ENCODE data around the gene RAPGEF2. TPM values are rescaled to one million over a fixed set of nuclear protein-coding genes. Genes with fewer than 3 reads are reported as not detected.

RAPGEF2 gene
- total and polyA plus RNA-seq, 9 of the 15 experiments (the other 6 are each of a cell fraction or from before 2014, with no cell fraction given) = 3.1 to 32.6 (median 23.1) TPM

DNA sequence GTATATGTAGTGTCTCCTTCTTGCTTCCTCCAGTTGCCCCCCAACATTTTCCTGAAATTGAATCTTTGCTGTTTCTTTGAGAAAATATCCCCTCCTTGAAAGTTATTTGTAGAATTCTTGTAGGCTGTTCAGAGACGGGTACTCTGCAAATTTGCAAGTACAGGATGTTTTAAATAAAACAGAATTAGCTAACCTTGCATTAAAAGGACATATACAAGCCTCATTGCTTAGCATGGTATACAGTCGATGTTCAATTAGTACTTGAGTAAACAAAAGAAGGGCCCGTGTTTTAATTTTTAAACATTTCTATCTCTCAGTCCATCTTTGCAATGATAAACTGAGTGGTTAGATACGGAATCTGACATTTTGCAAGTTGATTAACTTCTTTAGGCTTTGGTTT is 50.8 kb downstream of the RAPGEF2 start (continued):
- TF ChIP-seq, protein P1, sequence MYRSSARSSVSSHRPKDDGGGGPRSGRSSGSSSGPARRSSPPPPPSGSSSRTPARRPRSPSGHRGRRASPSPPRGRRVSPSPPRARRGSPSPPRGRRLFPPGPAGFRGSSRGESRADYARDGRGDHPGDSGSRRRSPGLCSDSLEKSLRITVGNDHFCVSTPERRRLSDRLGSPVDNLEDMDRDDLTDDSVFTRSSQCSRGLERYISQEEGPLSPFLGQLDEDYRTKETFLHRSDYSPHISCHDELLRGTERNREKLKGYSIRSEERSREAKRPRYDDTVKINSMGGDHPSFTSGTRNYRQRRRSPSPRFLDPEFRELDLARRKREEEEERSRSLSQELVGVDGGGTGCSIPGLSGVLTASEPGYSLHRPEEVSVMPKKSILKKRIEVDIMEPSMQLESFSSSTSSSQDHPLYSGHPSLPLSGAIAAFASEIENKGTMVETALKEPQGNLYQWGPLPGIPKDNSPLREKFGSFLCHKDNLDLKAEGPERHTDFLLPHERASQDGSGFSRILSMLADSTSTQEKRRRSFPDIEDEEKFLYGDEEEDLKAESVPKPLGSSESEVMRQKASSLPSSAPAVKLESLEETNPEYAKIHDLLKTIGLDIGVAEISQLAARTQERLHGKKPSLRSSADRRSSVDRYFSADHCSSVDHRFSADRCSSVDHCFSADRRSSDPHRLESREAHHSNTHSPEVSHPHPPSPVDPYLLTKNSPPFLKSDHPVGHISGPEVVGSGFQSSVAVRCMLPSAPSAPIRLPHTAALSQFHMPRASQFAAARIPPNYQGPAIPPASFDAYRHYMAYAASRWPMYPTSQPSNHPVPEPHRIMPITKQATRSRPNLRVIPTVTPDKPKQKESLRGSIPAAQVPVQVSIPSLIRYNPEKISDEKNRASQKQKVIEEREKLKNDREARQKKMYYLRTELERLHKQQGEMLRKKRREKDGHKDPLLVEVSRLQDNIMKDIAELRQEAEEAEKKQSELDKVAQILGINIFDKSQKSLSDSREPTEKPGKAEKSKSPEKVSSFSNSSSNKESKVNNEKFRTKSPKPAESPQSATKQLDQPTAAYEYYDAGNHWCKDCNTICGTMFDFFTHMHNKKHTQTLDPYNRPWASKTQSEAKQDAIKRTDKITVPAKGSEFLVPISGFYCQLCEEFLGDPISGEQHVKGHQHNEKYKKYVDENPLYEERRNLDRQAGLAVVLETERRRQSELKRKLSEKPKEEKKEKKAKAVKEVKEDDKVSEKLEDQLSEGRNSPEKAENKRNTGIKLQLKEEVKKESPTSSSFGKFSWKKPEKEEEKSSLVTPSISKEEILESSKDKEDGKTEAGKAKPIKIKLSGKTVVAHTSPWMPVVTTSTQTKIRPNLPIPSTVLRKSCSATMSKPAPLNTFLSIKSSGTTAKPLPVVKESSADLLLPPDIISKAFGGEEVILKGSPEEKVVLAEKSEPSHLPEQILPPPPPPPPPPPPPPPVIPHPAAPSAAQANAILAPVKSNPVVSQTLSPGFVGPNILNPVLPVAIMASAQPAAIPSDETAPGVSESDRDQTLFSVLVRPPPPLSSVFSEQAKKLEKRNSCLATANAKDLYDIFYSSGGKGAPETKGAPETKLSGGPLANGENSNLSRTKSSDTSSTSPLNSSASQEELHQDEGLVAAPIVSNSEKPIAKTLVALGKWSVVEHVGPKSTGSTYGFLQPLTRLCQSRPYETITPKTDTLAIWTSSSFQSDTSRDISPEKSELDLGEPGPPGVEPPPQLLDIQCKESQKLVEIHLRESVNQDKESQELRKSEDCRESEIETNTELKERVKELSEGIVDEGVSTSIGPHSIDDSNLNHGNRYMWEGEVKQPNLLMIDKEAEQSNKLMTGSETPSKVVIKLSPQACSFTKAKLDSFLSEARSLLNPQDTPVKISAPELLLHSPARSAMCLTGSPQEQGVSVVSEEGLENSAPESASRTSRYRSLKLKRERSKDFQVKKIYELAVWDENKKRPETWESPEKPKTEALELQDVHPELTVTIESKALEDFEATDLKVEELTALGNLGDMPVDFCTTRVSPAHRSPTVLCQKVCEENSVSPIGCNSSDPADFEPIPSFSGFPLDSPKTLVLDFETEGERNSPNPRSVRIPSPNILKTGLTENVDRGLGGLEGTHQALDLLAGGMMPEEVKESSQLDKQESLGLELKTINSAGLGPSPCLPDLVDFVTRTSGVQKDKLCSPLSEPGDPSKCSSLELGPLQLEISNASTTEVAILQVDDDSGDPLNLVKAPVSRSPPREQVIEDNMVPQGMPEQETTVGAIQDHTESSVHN (IDR thresholded peaks at IDR 0.05; ENCODE audit: borderline replicate concordance in 1 of 2, low read depth in 1 of 2) = no peak
- TF ChIP-seq, protein P2, sequence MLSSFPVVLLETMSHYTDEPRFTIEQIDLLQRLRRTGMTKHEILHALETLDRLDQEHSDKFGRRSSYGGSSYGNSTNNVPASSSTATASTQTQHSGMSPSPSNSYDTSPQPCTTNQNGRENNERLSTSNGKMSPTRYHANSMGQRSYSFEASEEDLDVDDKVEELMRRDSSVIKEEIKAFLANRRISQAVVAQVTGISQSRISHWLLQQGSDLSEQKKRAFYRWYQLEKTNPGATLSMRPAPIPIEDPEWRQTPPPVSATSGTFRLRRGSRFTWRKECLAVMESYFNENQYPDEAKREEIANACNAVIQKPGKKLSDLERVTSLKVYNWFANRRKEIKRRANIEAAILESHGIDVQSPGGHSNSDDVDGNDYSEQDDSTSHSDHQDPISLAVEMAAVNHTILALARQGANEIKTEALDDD (IDR thresholded peaks at IDR 0.05) = 0 out of 2 replicates have a peak, but pooled peaks have one; percentile 32
- TF ChIP-seq EWSR1 (IDR thresholded peaks at IDR 0.05; ENCODE audit: borderline replicate concordance, low read depth, partially characterized antibody) (no peak), MAZ (CRISPR knock-in tag; conservative IDR thresholded peaks at IDR 0.05 in 1 of 2, IDR thresholded peaks at IDR 0.05 in 1 of 2) (no peak), HNRNPH1 (optimal IDR thresholded peaks at IDR 0.05; ENCODE audit: low read depth, low read length) (no peak), SIX5 (IDR thresholded peaks at IDR 0.05; ENCODE audit: borderline replicate concordance in 1 of 2, insufficient read depth in 1 of 2, low read depth in 1 of 2, low read length in 2 of 2) (no peak), ZBED1 (IDR thresholded peaks at IDR 0.05) (no peak), RAD21 (CRISPR knock-in tag; conservative IDR thresholded peaks at IDR 0.05 in 1 of 2, IDR thresholded peaks at IDR 0.05 in 1 of 2) (no peak), MEF2D (tag; conservative IDR thresholded peaks at IDR 0.05; ENCODE audit: low read depth) (no peak), NR1H2 (CRISPR knock-in tag; IDR thresholded peaks at IDR 0.05) (no peak), MAFK (IDR thresholded peaks at IDR 0.05; ENCODE audit: low read length) (peak; percentile 31; the same call in 1 of the 2 replicates), NFIX (CRISPR knock-in tag; IDR thresholded peaks at IDR 0.05; ENCODE audit: low read depth) (no peak)
